OCI-LY7 (cell line): ENCODE results near the gene NAA25. TPM values are rescaled to one million over a fixed set of nuclear protein-coding genes. Genes with fewer than 3 reads are reported as not detected.

Experiments used
- BruUV-seq: library from RNA; stranded (reverse); fragments of 400-500 nt; replicated peaks from 2 replicates; lab custom pipeline; 2021; lab: Mats Ljungman, UMichigan
- CTCF ChIA-PET: fragments of 300-600 bp; sonication (Branson Sonifier 250); formaldehyde crosslinking; loops from one replicate; lab custom pipeline; 2022; ENCODE audit warnings: antibody characterized with exemption; ENCODE audit not compliant: unreplicated experiment; lab: Charles Lee
- POLR2A ChIA-PET: fragments of 300-600 bp; sonication (Branson Sonifier 250); formaldehyde crosslinking; loops from one replicate; lab custom pipeline; 2022; ENCODE audit warnings: antibody characterized with exemption; lab: Charles Lee
- DNase-seq: peaks from one replicate; pipeline ENCODE4 v3.0.0-alpha.2; 2015; ENCODE audit warnings: low spot score
- H2AFZ ChIP-seq: fragments of 200-600 bp; sonication (generic), shearing (Covaris generic); 2 replicates; pipeline ENCODE4 v1.6.1; 2014; ENCODE audit warnings: mild to moderate bottlenecking, antibody characterized with exemption, low read length, moderate library complexity
- H3K27ac ChIP-seq: fragments of 200-600 bp; sonication (generic); 2 replicates; pipeline ENCODE4 v1.5.1; 2014; ENCODE audit warnings: mixed run types, low read depth, mild to moderate bottlenecking, moderate library complexity, low read length, inconsistent platforms; ENCODE audit not compliant: poor library complexity, severe bottlenecking
- H3K36me3 ChIP-seq: fragments of 200-600 bp; sonication (generic); 2 replicates; pipeline ENCODE4 v1.6.1; 2014; ENCODE audit warnings: mild to moderate bottlenecking, antibody characterized with exemption, low read length, moderate library complexity, mixed read lengths; ENCODE audit not compliant: insufficient read depth
- H3K4me1 ChIP-seq: fragments of 200-600 bp; sonication (generic); 2 replicates; pipeline ENCODE4 v1.5.1; 2014; ENCODE audit warnings: mild to moderate bottlenecking, low read length; ENCODE audit not compliant: insufficient read depth, poor library complexity, severe bottlenecking
- H3K4me2 ChIP-seq: fragments of 200-600 bp; sonication (generic); 2 replicates; pipeline ENCODE4 v1.6.1; 2014; ENCODE audit warnings: mild to moderate bottlenecking, low read length
- H3K4me3 ChIP-seq: fragments of 200-600 bp; sonication (generic); 2 replicates; pipeline ENCODE4 v1.5.1; 2014; ENCODE audit warnings: mild to moderate bottlenecking, low read depth, low read length; ENCODE audit not compliant: poor library complexity, severe bottlenecking
- H3K79me2 ChIP-seq: fragments of 200-600 bp; sonication (generic); 2 replicates; pipeline ENCODE4 v1.6.1; 2016; ENCODE audit warnings: low read depth, mild to moderate bottlenecking, low read length, moderate library complexity, mixed read lengths; ENCODE audit not compliant: insufficient read depth
- H3K9me2 ChIP-seq: fragments of 200-600 bp; sonication (generic); 2 replicates; pipeline ENCODE4 v1.6.1; 2016; ENCODE audit warnings: mild to moderate bottlenecking, low read length, mixed read lengths; ENCODE audit not compliant: insufficient read depth
- H3K9me3 ChIP-seq: fragments of 200-600 bp; sonication (generic); 2 replicates; pipeline ENCODE4 v1.6.1; 2014; ENCODE audit warnings: mild to moderate bottlenecking, mixed run types, low read length, mixed read lengths
- H4K20me1 ChIP-seq: fragments of 200-600 bp; sonication (generic); 2 replicates; pipeline ENCODE4 v1.6.1; 2014; ENCODE audit warnings: mild to moderate bottlenecking, antibody characterized with exemption, low read length, moderate library complexity, mixed read lengths; ENCODE audit not compliant: insufficient read depth
- EZH2phosphoT487 ChIP-seq: fragments of 200-600 bp; sonication (generic); IDR thresholded peaks from 2 replicates; pipeline ENCODE4 v1.6.1; 2018; ENCODE audit warnings: low read depth, borderline replicate concordance, mild to moderate bottlenecking, mixed run types, antibody characterized with exemption, low read length, moderate library complexity, mixed read lengths
- intact Hi-C: fragments of 100-400 bp; cut with micrococcal nuclease; formaldehyde crosslinking; loops from one replicate; pipeline ENCODE4 v1.10.0; 2022; ENCODE audit not compliant: unreplicated experiment
- total RNA-seq, 2 experiments: library from RNA; depleted of rRNA in 1 of 2; stranded (reverse); fragments of >200 nt in 1 of 2; shearing (Covaris generic) in 1 of 2; gene quantifications; 2 replicates each; pipeline ENCODE4 v1.2.3, GENCODE V29; 2014 to 2022
- TF ChIP-seq, protein P1 (sequence below): fragments of 200-600 bp; sonication (generic); conservative IDR thresholded peaks from 2 replicates; pipeline ENCODE4 v1.5.1; 2014; ENCODE audit warnings: mild to moderate bottlenecking, antibody characterized with exemption, low read length, moderate library complexity, mixed read lengths

The NAA25 gene
- total RNA-seq, 2 experiments from 2014 or later: 27.4 to 50.3 TPM

DNA sequence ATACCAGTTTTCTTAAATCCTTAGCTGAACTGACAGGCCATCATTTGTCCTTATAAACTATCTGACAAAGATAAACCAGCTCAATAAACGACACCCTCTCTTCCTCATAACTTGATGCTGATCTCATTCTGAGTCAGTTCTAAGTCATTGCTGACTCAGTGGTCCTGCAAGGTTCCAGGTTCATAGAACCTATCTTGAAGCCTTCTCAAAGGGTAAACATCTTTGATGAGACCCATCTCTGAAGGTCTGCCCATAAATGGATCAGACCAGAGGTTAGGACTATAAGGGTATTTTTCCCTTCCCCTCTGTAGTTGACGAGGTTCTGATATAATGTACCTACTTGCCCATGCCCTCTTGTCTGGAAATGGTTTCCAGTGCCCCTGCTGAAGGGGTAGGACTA is 11.9 kb downstream of the NAA25 start:
- no peak overlapping the region for H3K4me3 ChIP-seq
- no TSS peak for BruUV-seq
- no peak overlapping the region for H3K4me2 ChIP-seq
- H3K79me2 ChIP-seq: peaks cover 90% of the 10 kb centered on the region
- H3K36me3 ChIP-seq: peaks cover 90% of the 10 kb centered on the region
- no peak overlapping the region for H2AFZ ChIP-seq
- H3K9me3 ChIP-seq: no peaks in the 10 kb centered on the region
- no peaks in the 10 kb centered on the region for H3K4me1 ChIP-seq
- POLR2A ChIA-PET: interaction anchor here (0.6 to 3.5 kb wide), 7 partner anchors 9 to 71 kb away, joined by 3 to 19 read pairs (median 4); partner anchors contain the start of gene NAA25
- CTCF ChIA-PET: no interaction called here
- DNase-seq: no peak
- H3K9me2 ChIP-seq: no peaks in the 10 kb centered on the region
- TF ChIP-seq EZH2phosphoT487: no peak
- TF ChIP-seq, protein P1, sequence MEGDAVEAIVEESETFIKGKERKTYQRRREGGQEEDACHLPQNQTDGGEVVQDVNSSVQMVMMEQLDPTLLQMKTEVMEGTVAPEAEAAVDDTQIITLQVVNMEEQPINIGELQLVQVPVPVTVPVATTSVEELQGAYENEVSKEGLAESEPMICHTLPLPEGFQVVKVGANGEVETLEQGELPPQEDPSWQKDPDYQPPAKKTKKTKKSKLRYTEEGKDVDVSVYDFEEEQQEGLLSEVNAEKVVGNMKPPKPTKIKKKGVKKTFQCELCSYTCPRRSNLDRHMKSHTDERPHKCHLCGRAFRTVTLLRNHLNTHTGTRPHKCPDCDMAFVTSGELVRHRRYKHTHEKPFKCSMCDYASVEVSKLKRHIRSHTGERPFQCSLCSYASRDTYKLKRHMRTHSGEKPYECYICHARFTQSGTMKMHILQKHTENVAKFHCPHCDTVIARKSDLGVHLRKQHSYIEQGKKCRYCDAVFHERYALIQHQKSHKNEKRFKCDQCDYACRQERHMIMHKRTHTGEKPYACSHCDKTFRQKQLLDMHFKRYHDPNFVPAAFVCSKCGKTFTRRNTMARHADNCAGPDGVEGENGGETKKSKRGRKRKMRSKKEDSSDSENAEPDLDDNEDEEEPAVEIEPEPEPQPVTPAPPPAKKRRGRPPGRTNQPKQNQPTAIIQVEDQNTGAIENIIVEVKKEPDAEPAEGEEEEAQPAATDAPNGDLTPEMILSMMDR: no peak
- intact Hi-C loops: no loop called here
- H3K27ac ChIP-seq: no peak overlapping the region
- no peaks in the 10 kb centered on the region for H4K20me1 ChIP-seq

DNA sequence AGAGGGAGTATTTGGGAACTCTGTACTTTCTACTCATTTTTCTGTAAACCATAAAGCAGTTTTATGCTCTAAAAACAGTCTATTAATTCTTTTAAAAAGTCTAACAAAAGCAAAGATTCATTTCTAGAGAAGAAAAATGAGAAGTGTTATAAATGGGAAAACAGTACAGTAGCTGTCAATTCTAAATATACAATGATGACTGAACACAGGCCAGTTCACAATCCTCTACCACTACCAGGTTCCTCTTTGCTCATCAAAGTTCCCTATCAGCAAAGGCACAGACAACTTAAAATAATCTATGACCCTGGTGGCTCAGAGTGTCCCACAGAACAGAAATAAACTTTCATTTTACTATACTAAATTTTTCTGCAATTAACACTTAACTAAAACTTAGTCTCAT is 12.5 kb downstream of the NAA25 start:
- H3K79me2 ChIP-seq: peaks cover 84% of the 10 kb centered on the region
- H3K9me3 ChIP-seq: no peaks in the 10 kb centered on the region
- TF ChIP-seq, protein P1: no peak
- TF ChIP-seq EZH2phosphoT487: no peak
- no peak for DNase-seq
- no peaks in the 10 kb centered on the region for H4K20me1 ChIP-seq
- no peaks in the 10 kb centered on the region for H3K4me1 ChIP-seq
- no peak overlapping the region for H3K4me2 ChIP-seq
- POLR2A ChIA-PET: interaction anchor here (0.6 to 1.6 kb wide), 5 partner anchors 10 to 71 kb away, joined by 3 to 8 read pairs (median 4); no protein-coding TSS in a partner anchor
- no peak overlapping the region for H3K4me3 ChIP-seq
- intact Hi-C loops: no loop called here
- no peak overlapping the region for H2AFZ ChIP-seq
- H3K27ac ChIP-seq: no peak overlapping the region
- BruUV-seq: no TSS peak
- CTCF ChIA-PET: no interaction called here
- H3K36me3 ChIP-seq: peaks cover 90% of the 10 kb centered on the region
- no peaks in the 10 kb centered on the region for H3K9me2 ChIP-seq

DNA sequence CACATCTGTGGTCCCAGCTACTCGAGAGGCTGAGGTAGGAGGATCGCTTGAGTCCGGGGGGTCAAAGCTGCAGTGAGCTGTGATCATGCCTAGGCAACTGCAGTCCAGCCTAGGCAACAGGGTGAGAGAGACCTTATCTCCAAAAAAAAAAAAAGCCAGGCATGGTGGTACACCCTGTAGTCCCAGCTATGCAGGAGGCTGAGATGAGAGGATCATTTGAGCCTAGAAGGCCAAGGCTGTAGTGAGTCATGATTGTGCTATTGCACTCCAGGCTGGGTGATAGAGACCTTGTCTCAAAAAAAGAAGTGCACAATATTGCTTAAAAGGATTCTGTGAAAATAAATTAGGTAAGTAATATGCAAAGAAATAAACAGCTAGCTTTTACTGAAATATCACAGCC is 17.0 kb downstream of the NAA25 start:
- H3K36me3 ChIP-seq: peaks cover 88% of the 10 kb centered on the region
- no peaks in the 10 kb centered on the region for H3K9me2 ChIP-seq
- H3K4me1 ChIP-seq: no peaks in the 10 kb centered on the region
- H3K9me3 ChIP-seq: no peaks in the 10 kb centered on the region
- peaks cover 49% of the 10 kb centered on the region for H3K79me2 ChIP-seq
- no TSS peak for BruUV-seq
- H2AFZ ChIP-seq: no peak overlapping the region
- no peak for DNase-seq
- no peak overlapping the region for H3K4me3 ChIP-seq
- ChIA-PET CTCF (no interaction called here), POLR2A (interaction anchor here (0.7 to 1.1 kb wide), 2 partner anchors 16 to 233 kb away, joined by 3 to 6 read pairs; no protein-coding TSS in a partner anchor)
- TF ChIP-seq, protein P1: no peak
- no peak for TF ChIP-seq EZH2phosphoT487
- intact Hi-C loops: no loop called here
- H4K20me1 ChIP-seq: no peaks in the 10 kb centered on the region
- H3K4me2 ChIP-seq: no peak overlapping the region
- no peak overlapping the region for H3K27ac ChIP-seq
